DLD1 (cell line): ENCODE measurements around the gene MACROD1.

Source experiments
- in situ Hi-C: cut with HindIII; loops from 2 replicates; pipeline ENCODE4 v1.10.0; 2017; ENCODE audit warnings: low sequenced_read_pairs

The MACROD1 gene

DNA sequence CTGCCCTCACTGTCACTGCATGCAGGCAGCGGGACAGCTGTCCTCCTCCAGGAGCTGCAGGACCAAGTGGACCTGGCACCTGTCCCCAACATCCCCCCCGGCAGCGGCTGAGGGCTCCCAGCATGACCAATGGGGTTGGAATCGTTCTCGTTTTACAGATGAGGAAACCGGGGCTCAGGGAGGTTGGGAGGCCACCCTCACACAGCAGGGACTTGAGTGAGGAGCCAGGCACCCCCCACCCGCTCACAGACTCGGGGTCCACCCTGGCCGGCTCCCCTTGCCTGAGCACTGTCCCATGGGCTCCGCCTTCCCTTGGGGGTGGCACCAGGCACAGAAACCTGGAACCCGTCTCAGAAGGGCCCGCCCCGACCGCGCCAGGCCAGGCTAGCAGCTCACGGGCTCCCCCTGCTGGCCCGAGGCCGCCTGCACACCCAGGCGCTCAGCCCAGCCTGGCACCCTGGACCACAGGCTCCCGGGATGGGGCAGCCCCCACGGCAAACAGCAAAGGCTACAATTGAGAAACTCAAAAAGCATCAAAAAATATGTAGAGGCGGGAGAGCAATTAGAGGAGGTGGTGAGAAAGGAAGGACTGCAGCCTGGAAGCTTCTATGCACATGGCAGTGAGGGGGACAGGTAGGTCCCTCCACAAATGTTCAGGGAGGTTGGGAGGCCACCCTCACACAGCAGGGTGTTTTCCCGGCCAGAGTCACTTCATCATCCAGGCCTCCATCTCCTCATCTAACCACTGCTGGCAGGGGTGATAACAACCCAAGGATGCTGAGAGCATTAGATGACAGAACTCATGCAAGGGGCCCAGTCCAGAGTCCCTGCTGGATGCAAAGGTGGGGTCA, 12.8 kb downstream of the MACROD1 start:
- in situ Hi-C loops: no loop called here

- in situ Hi-C loops: no loop called here
Measured at GRCh38 chr11:64151337-64151736, 14.6 kb downstream of the MACROD1 start.

DNA sequence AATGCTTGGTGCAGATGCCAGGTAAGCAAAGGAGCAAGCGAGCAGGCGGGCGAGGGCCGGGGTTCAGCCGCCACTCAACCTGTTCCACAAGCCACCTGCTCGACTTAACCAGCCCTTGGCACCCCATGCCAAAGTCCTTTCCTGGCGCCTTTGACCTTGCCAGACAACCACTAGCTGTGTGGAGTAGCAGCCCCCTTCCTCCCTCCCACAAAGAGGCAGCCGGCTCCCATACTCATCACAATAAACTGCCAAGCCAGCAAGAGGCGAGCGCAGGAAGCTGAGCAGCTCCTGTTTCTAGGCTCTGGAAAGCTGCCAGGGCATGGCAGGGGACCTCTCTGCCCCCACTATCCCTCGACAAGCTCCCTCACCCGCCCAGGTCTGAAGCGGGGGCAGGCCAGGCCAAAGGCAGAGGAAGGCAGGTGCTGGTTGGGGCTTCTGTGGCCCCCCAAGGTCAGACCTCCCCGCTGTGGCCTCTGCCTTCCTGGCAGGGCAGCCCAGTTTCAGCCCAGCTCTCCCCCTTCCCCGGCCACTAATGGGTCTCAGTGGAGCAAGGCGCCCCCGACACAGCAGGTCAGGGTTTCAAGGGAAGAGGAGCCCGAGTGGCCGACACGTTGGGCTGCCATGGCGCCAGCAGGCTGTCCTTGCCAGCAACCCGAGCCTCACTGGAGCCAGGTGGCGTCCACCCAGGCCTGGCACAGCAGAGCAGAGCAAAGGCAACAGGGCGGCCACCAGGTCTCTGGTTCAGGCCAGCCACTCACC, 15.3 kb downstream of the MACROD1 start:
- in situ Hi-C loops: no loop called here

GRCh38 chr11:64150051-64150450, 15.9 kb downstream of the MACROD1 start:
- in situ Hi-C loops: no loop called here

DNA sequence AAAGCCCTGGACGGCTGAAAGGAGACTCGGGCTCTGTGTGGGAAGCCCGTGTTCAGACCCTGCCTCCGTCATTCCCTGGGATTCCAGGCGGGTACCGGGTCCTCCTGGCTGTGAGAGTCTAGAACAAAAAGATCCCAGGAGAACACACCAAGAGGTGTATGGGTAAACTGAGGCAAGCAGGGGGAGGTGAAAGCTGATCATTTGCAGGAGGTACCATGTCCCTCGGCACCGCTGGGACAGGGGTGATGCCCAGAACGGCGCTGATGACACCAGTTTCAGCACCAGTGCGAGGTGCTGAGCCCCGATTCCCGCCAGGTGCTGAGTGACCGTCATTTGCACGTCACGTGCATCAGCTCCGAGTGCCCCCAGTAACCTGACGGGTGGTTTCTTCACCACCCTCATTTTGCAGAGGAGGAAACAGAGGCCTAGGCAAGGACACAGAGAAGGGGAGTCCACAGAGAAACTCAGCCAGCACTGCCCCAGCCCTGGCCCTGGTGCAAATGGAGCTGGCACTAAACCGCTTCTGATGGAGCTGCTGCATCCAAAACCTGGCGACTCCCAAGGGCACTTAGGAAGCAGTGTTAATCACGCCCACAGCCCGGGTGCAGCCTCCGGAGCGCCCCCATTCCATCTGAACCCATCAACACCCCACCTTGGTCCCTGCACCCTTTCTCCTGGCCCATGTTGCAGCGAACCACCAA, 16.8 kb downstream of the MACROD1 start:
- in situ Hi-C loops: no loop called here

- in situ Hi-C loops: no loop called here
Measured at GRCh38 chr11:64148226-64148916, 17.5 kb downstream of the MACROD1 start.

GRCh38 chr11:64146036-64146955, 19.6 kb downstream of the MACROD1 start:
- in situ Hi-C loops: no loop called here

- in situ Hi-C loops: no loop called here
Measured at GRCh38 chr11:64144587-64145472, 21.1 kb downstream of the MACROD1 start.

DNA sequence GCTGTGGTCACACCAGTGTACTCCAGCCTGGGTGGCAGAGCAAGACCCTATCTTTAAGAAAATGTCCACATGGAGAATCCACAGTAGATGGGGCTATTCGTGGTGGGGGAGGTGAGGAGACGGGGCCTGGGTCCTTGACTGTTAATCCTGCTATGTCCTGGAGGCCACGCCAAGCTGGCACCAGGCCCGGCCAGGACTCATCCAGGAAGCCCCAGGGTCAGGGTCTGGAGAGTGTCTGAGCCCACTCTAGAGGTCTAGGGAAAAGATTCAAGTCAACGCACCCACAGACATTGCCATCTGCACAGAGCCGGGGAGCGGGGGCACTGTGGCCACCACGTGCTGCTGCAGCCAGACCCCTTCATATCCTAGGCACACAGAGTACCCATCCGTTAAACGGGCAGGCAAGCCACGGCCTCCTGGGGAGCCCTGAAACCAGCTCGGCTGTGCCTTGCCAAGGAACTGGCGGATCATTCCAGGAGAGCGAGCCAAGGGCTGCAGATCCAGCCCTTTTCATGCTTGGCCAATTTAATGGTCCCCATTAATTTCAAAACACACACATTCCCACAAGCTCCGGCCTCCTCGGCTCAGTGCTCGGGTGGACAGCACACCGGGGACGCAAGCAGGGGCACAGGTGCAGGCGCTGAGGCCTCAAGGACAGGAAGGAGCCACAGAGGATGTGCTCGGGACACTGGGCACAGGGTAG, 24.7 kb downstream of the MACROD1 start:
- in situ Hi-C loops: no loop called here

DNA sequence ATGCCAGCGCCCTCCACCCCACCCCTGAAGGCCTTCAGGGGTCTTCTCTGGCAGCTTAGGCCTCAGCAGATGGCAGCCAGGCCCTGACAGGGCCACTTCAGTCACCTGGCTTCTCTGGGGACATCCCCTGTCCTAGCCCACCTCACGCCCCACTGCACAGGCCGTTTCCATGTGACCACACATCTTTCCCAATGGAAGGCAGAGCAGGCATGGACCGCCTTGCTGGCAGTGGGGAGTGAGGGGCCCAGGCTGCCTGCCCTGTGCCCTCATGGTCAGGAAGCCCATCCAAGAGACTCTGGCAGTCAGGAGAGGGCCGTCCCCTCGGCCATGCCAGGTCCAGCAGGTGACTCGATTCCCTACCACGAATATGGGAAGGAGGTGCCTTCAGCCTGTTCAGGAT, 25.8 kb downstream of the MACROD1 start:
- in situ Hi-C loops: no loop called here

DNA sequence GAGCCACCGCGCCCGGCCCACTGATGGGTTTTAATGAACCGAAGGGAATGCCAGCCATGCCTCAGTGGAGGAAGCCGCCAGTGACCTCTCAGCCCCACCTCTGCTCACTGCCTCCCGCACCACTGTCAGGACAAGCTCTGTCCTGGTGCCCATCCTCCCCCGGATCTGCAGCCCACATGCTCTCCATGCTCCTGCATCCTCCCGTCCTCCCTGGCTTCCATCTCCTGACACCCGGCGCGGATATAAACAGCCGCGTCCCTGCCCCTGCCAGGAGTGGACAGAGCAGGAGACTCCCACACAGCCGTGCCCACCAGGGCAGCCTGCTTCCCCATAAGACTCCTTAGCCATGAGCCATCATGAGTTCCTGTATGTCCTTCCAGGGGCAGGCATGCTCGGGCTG, 26.9 kb downstream of the MACROD1 start:
- in situ Hi-C loops: loop anchor here (10.0 kb wide), 1 partner anchor 134 kb away; no protein-coding TSS in a partner anchor

GRCh38 chr11:64138398-64138797, 27.5 kb downstream of the MACROD1 start:
- in situ Hi-C loops: loop anchor here (10.0 kb wide), 1 partner anchor 134 kb away; no protein-coding TSS in a partner anchor

DNA sequence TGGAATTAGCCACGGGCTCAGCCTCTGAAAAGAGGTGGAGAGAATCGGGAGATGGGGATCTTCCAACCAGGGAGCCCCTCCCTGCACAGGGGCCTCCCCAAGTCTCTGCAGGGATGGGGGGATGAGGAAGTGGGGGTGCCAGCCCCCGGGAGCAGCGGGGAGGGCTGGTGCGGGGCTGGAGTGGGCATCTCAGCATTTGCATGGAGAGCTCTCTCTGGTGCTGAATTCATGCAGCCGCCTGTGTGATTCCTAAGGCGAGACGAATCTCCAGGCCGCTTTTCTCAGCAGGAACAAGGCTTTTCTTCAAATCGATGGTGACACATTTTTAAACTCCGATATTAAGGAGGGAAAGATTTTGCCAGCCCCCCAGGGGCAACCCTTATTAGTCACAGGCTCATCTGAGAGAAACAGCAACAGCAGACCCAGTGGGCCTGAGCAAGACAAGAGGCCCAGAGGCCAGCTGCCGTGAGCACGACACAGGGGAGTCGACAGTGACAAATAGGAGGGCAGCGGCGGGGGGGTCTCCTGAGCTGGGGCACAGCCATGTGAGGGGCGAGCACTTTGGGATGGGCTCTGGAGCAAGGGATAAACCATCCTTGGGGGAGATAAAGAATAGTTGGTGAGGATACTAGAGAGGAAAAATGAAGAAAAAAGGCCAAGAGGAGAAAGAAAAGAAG, 29.0 kb downstream of the MACROD1 start:
- in situ Hi-C loops: loop anchor here (10.0 kb wide), 1 partner anchor 132 kb away; no protein-coding TSS in a partner anchor

GRCh38 chr11:64135711-64136110, 30.2 kb downstream of the MACROD1 start:
- in situ Hi-C loops: loop anchor here (10.0 kb wide), 1 partner anchor 131 kb away; no protein-coding TSS in a partner anchor

GRCh38 chr11:64134963-64135362, 30.9 kb downstream of the MACROD1 start:
- in situ Hi-C loops: loop anchor here (10.0 kb wide), 1 partner anchor 130 kb away; no protein-coding TSS in a partner anchor

DNA sequence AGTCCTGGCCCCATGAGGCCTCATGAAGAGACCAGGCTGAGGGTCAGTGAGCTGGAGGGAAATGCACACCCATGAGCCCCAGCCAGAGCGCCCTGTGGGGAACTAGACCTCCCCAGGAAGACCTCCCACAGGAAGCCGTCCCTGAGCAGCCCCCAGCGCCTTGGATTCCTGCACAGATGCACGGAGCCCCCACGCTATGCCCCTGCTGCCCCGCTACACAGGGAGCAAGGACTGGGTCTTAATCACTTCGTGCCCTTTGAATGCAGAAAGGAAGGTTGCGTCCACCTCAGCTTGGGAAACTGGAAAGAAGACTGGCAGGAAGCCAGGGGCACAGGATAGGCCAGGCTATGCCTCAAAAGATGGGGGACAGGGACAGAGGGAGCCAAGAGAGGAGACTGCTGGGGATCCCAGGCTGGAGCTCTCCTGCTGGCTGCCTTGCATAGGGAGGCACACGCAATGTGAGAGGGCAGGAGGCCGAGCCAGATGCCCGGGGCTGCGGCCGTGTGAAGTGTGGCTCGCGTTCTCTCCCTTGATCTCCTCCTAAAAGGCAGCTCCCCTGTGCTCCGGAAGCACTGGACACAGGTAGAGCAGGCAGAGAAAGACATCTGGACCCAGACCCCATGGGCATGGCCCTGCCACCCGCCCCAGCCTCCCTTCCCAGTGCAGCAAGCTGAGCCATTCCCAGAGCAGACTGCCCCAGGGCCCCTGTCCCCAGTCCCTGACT, 32.8 kb downstream of the MACROD1 start:
- in situ Hi-C loops: loop anchor here (10.0 kb wide), 1 partner anchor 128 kb away; no protein-coding TSS in a partner anchor
